ENCODE measurements around the gene OR5B21.

Gene OR5B21

DNA sequence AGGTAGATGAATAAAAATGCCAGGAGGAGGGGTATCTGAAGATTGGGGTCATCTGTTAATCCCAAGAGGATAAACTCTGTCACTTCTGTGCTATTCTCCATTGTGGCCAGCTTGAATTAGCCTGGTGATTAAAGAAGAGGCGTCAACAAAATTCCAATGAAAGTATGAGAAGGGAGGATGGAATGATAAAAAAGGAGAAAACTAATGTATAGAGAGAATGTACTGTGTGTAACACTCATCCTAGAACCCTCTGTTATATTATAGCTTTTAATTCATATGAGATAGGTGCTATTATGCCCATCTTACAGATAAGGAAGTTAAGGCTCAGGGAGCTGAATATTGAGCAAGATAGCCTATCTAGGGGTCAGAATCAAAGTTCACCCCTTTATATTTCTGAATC lies at the start of gene OR5B21:
OR5B21 (minus strand) TSS at position 101 of the 400 bp plus-strand sequence; CDS start at position 101, 0 bp downstream.
- no peak for DNase-seq (ENCODE audit: low read depth)

DNA sequence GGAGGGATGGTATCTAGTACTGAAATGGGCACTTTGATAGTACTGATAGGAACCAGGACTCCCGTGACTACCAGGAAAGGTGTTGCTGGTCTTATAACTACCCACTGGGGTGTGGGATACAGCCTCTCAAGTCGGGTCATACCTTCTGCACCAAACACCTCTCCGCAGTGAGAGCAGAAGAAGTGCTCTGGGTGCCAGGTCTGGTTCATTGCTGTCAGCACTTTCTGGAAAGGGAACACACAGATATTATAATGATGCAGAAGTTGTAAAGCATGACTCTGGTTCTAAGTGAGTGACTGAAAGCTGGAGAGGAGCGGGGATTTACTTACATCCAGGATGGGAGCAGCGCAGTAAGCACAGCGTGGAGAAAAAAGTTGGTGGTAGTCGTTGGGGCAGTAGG lies 41.7 kb upstream of the OR5B21 start:
- no peak for DNase-seq (ENCODE audit: low read depth)

DNA sequence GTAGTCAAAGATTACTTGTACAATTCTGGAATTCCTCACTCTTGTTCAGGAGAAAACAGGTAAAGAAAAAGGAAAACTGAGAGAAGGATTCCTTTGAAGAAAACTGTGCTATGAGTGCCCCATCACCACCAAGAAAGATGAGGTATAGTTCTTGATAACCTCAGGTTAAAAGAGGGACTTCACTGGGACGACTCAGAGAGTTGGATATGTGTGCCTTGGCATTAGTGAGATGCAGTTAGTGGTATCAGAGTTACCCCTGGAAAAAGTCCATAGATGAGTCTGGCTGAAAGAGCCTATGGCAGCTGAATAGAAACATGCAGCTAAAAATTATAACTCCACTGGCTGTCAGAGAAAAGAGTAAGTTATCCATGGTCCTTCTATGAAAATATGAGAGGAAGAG lies 38.9 kb upstream of the OR5B21 start:
- DNase-seq (ENCODE audit: low read depth), result no peak

DNA sequence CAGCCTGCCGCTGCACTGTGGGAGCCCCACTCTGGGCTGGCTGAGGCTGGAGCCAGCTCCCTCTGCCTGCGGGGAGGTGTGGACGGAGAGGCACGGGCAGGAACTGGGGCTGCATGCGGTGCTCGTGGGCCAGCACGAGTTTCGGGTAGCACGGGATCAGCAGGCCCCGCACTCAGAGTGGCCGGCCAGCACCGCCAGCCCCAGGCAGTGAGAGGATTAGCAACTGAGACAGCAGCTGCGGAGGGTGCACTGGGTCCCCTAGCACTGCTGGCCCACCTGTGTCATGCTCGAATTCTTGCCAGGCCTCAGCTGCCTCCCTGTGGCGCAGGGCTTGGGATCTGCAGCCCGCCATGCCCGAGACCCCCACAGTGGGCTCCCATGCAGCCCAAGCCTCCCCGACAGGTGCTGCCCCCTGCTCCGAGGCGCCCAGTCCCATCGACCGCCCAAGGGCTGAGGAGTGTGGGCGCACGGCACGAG lies 24.0 kb upstream of the OR5B21 start:
- no peak for DNase-seq (ENCODE audit: low read depth)

DNA sequence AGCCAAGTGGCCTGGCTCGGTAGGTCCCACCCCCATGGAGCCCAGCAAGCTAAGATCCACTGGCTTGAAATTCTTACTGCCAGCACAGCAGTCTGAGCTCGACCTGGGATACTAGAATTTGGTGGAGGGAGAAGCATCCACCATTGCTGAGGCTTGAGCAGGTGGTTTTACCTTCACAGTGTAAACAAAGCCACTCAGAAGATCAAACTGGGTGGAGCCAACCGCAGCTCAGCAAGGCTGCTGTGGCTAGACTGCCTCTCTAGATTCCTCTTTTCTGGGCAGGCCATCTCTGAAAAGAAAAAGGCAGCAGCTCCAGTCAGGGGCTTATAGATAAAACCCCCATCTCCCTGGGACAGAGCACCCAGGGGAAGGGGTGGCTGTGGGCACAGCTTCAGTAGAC lies 22.3 kb upstream of the OR5B21 start:
- no peak for DNase-seq (ENCODE audit: low read depth)

DNA sequence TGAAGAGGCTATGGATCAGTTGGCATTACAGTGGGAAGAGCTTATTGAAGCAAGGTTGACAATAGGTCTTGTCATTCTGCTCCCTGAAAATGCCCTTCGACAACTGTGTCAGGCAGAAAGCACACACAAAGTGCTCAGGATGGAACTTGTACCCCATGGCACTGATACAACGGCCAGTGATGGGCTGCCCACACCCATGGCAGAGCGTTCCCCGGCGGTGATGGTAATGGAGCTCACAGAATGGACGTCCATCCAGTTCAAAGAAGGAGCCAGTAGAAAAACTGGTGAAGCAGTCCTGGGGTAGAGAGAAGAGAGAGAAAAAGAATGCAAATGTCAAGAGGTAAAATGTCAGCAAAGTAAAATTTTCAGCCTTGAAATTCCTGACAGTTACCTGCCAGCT lies 19.5 kb upstream of the OR5B21 start:
- no peak for DNase-seq (ENCODE audit: low read depth)

DNA sequence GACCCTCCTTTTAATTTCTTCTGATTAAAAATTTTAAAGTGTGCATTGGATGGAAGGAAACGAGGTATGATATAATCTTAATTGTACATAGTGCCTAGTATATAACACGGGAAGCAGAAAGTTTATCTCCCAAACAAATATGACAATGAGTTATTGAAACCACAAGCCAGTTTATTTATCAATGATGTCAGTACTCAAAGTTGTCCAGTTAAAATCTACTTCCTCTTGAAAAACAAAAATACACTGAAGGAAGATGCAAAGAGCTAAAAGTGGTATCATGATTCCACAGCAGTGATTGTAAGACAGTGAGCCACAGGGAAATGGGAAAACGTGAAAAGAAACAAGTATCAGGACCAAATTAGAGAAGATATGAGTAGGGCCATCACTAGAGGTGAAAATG lies 18.8 kb upstream of the OR5B21 start:
- no peak for DNase-seq (ENCODE audit: low read depth)

DNA sequence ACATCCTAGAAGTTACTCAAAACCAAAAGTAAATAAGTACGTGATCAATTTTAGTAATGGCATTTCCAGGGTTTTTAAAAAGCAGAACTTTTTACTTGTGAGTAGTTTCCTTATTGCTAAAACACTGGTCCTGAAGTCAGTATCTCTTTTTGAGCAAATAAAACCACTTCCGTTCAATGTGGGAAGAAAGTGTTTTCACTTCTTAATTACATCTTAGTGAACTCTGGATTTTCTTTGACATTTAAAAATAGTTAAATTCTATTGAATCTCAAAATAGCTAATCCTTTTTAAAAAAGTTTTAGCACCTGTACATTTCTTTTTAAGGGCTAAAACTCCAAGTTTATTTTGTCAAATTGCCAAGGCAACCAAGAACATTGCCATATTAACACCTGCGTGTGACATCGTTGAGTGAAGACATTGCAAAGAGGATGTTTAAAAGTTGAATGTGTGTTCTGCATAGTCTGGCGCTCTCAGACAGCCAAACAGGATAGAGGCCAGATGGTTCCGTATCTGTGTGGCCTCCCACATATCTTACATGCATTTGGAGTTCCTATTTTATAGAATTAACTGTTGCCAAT lies 17.2 kb upstream of the OR5B21 start:
- DNase-seq (ENCODE audit: low read depth), result no peak

DNA sequence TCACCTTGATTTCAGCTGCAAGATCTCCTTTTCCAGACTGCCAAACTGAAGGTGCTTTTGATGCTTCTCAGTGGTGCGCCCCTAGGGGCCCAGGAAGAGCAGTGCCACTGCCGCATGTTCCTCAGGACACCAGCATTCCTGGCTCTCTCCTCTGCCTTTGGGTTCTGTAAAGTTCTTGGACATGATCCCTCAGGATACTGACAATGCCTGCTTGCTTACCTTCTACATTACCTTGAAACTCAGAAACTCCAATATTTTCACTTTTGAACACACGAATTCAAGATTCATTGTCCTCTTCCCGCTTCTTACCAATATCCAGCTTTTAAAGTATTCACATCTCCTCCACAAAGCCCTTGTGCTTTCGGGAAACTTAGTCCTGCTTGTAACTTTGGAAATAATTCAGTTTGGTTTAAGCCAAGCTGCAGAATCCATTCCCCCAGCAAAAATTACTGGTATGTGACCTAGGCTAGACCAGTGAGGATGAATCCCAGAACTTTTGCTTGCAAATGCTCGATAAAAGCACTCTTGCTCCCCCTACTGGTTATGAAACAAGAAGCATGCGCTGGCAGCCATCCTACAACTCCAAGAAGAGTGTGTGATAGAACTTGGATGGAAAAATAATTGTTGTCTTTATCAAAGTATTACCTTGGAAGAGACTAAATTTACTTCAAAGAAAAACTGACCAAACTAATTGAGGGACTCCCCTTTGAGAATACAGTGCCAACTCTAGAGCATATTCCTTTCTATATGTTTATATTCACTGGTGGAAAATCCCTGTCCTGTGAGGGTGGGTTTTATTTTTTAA lies 16.5 kb upstream of the OR5B21 start:
- peak; percentile 37 for DNase-seq (ENCODE audit: low read depth)

DNA sequence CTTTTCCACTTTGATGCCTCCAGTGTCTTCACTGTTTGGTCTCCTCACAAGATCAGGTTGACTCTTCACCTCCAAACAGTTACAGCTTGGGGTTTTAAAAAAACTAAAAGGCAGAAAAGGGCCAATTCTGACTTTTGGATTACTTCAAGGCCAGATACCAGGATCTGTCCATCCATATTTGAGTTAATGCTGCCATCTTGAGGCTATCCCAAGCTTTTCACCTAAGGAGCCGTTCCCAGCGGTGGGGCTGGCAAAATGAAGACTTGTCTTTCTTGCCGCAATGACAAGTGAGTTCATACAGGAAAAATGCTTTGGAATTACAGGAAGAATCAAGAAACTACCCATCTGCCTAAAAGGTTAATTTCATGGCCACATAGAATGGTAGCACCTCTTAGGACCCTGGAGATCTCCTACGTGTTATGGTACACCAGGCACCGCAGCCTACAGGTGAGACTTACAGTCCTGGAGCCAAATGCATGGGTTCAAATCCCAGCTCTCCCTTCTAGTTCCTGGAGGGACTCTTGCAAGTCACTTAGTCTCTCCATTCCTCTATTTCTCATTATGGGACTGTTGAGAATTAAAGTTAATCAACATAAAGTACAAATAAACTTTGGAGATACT lies 6.0 kb upstream of the OR5B21 start:
- DNase-seq (ENCODE audit: low read depth), result peak; percentile 11

DNA sequence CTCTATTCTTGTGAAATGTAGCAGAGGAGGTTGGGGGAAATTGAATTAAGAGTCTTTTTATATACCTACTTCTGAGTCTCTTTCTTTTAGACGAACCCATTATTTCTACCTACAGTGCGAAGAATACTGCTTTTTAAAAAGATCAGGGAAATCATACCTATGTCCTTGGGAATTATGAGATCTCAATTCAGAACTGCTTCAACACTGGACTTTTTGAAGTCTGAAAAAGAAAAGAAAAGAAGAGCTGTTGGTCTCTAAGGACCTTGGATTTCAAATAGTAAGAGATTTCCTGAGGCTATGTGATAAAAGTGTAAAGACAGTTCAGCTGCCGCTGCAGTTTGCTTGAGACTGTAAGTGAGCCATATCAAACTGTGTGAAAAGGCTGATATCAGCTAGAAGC lies 3.7 kb upstream of the OR5B21 start:
- DNase-seq (ENCODE audit: low read depth), result no peak

DNA sequence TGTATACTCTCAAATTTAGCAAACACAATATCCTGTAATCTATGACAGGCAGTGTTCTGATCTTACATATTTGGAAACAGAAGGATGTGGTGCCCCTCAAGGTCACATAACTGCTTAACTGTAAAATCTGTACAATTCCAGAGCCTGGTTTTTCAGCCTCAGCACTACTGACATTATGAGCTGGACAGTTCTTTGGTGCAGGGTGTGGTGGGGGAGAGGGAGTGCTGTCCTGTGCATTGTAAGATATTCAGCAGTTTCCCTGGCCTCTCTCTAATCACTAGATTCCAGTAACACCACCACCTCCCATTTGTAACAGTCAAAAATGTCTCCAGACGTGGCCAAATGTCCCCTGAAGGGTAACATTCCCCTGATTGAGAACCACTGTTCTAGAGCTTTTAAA lies 1.8 kb upstream of the OR5B21 start:
- no peak for DNase-seq (ENCODE audit: low read depth)

DNA sequence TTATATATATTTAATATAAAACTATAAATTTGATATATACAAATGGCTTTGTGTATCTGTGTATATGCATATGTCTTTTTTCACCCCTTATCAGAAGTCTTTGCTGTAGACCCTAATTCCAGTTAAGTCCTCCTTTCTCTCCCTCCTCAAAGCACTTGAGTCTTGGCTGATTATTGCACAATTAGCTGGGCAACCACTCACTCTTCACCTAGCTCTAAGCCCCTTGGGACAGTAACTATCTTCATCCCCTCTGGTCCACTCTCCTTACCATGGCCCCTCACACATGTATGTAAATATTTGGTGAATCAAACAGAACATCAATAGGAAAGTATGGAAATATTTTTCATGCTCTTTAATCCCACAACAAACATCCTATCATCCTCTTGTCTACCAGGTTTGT lies 909 bp upstream of the OR5B21 start:
- DNase-seq (ENCODE audit: low read depth), result no peak

DNA sequence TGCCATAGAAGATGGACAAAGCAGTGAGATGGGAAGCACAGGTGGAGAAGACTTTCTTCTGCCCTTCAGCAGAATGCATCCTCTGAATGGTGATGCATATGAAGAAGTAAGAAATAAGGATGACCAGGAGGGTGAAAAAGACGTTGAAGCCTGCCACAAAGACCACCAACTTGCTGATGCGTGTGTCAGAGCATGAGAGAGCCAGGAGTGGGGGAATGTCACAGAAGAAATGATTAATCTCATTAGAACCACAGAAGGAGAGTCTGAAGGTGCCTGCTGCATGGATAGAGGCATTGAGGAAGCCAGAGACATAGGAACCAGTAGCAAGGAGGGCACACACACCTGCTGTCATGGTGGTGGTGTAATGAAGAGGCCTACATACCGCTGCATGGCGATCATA lies 550 bp downstream of the OR5B21 start:
- no peak for DNase-seq (ENCODE audit: low read depth)

DNA sequence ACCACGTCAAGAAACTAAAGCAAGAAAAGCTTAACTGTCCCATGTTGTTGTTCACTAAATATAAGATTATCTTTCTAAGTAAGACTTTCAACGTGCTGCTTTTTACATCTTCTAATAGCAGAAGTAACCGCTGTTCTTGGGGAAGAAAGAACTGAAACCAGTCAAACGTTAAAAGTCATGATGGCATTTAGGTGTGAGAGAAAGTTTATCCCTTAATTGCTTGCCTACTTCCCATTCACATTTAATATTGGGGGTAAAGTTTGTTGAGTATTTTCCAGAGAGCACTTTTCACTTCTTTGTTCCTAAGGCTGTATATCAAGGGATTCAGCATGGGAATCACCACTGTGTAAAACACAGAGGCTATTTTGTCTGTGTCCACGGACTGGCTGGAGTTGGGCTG lies 970 bp downstream of the OR5B21 start:
- DNase-seq (ENCODE audit: low read depth), result no peak

DNA sequence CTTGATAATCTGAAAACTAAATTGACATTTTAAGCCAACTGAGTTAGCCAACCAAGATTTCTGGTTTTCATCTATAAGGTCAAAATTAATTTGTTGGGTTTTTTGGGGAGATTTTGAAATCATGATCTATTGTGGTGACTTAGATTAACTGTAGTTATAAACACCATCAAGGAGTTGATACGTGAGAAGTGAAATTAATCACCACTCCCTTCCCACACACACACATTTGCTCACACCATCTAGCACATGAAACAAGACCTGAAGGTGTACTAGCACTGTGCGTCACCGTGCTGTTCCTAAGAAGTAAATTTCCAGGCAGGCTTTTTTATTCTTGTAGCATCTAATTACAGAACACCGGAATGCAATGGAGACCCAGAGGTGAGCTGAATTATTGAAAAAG lies 2.1 kb downstream of the OR5B21 start:
- DNase-seq (ENCODE audit: low read depth), result no peak

DNA sequence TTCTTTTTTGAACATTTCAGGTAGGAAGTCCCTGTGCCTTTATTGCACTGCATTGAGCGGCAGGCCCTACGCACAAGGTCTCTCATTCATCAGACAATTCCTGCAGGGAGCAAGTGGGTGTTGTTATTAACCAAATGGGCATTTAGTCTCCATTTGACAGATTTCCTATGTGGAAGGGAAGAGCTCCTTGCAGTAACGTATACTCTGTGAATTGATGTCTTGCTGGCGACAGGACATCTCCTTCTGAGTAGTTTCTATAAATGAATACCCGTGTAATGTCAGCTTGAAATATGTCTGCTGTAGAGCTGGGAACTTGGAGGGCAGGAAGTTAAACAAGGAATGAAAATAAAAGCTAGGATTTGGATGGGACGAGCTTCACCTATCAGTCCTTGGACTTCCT lies 3.7 kb downstream of the OR5B21 start:
- no peak for DNase-seq (ENCODE audit: low read depth)

DNA sequence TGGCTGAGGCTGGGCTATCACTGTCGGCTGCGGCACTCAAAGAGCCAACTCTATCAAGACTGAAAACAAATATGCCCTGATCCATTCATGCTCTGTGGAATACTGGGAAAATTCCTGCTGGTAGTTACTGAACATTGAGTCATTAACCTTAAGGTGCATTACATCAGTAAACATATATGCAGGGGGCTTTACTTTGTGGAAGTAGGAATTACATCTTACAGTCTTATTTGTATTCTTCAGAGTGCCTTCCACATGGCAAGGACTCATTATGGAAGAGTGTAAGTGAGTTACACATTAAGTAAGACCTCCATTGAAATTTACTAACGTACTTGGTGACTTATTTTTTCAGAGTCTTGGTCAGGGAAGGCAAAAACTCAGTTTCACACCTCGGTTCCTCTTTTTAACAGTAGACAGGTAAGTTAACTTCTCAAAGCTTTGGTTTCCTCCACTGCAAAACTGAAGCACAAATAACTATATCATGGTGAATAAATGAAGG lies 4.5 kb downstream of the OR5B21 start:
- no peak for DNase-seq (ENCODE audit: low read depth)

DNA sequence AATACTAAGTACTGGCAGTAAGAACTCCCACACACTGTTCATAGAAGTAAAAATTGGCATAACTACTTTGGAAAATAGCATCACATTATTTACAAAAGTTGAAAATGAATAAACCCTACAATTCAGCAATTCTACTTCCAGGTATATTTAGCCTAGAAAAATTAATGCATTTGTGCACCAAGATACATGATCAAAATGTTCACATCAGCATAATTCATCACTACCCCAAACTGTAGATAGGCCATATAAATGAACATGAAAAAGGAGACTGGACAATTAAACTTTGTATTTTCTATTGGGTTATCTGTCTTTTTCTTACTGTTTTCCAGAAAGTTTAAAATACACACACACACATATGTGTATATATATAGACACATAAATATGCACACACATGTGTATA lies 5.9 kb downstream of the OR5B21 start:
- DNase-seq (ENCODE audit: low read depth), result no peak

DNA sequence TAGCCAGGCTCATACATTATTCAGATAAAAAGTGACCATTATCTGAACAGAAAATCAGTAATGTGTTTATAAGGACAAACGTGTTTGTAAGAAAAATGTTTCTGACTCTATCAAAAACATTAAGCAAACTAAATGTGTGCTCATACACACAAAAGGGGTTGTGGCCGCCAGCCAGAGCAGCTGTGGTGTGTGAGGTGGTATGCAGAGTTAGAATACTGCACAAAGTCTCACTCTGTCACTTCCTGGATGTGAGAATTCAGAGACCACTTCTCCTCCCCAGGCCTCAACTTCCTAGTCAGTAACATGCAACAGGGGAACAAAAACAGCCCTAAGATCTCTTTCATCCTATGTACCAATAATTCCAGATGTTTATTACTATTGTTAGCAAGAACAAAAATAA lies 9.4 kb downstream of the OR5B21 start:
- DNase-seq (ENCODE audit: low read depth), result no peak

DNA sequence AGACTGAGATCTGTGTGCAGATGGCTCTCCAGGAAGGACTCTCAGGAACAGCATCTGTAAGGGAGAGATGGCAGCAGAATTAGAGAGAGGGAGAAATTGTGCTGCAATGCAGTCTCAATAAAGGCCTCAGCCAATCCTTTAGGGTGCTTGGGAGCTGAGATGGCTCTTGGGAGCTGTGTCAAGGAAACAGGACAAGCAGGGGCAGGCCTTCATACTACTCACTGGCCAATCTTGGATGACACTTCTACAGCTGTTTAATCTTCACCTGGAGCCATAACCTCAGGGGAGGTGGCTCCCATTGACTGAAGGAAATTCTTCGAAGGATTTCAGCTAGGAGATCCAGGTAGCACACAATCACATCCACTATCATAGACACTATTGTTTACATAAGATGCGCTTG lies 10.0 kb downstream of the OR5B21 start:
- DNase-seq (ENCODE audit: low read depth), result no peak

DNA sequence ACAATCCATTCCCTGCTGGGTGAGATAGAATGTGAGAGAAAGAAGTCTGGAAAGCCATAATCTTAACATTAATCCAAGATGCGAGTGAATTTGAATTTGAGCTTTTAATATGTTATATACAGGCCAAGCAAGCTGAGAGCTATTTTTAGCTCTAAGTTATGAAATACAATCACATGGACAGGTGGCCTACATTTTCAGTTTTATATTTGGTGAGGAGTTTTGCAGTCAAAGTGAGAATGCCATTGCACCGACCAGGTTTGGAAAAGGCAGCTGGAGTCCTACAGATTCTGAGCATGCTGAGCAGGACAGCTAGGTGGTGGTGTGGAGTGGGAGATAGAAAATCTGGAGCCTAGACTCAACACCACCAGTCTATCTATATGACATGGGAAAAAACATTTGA lies 12.0 kb downstream of the OR5B21 start:
- DNase-seq (ENCODE audit: low read depth), result no peak

DNA sequence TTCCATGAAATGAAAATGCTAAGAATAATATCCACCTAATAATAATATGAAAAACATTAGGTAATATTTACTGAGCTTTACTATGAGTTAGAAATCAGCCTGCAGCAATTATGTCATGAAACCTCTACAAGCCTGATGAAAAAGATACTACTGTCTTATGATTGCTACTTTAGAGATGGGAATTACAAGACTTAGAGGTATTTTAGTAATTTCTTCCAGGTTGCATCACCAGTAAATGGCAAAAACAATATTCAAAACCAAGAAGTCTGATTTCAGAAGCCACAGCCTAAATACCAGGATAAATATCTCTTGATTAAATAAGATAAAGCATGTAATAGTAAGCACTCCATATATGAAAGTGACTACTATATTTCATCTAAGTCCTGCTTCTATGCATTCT lies 13.8 kb downstream of the OR5B21 start:
- DNase-seq (ENCODE audit: low read depth), result no peak
